HG03457 (cell line): ENCODE results near the gene ACAN.

Source experiments
- ATAC-seq: cut with Tn5 transposase; IDR thresholded peaks from one replicate; pipeline ENCODE4 v1.9.1; 2021; ENCODE audit warnings: moderate number of reproducible peaks; ENCODE audit not compliant: unreplicated experiment

The ACAN gene

DNA sequence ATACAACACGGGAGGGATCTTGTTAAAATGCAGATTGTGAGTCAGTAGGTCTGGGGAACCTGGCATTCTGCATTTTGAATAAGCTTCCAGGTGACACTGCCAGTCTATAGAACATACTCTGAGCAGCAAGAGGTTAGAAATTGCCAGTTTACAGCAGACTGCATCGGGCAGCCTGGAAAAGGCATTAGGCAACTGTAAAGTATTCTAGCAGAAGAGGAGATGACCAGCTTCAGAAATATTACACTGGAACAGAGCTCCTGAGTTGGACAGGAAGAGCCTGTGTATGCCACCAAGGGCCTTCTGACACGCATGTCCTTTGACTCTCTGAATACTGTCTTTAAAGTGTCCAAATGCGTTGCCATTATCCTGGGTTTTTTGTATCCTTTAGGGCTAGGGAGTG is 2.5 kb upstream of the ACAN start:
- ATAC-seq = no peak

- ATAC-seq = no peak
Observed at GRCh38 chr15:88802250-88802990, 816 bp upstream of the ACAN start.

DNA sequence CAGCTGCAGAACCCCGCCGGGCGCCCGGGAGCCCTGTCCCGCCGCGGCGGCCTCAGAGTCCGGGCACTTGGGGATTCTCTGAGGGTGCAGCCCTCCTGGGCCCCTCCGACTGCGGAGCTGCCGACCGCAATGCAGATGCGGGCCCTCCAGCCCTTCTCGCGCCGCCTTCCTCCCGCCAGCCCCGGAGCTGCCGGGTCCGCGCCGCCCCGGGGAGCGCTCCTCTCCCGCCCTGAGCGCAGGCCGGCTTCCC is 320 bp upstream of the ACAN start:
- no peak for ATAC-seq

- no peak for ATAC-seq
Observed at GRCh38 chr15:88803920-88804247, 648 bp downstream of the ACAN start.

GRCh38 chr15:88804257-88804656 is 1.0 kb downstream of the ACAN start:
- ATAC-seq = no peak

DNA sequence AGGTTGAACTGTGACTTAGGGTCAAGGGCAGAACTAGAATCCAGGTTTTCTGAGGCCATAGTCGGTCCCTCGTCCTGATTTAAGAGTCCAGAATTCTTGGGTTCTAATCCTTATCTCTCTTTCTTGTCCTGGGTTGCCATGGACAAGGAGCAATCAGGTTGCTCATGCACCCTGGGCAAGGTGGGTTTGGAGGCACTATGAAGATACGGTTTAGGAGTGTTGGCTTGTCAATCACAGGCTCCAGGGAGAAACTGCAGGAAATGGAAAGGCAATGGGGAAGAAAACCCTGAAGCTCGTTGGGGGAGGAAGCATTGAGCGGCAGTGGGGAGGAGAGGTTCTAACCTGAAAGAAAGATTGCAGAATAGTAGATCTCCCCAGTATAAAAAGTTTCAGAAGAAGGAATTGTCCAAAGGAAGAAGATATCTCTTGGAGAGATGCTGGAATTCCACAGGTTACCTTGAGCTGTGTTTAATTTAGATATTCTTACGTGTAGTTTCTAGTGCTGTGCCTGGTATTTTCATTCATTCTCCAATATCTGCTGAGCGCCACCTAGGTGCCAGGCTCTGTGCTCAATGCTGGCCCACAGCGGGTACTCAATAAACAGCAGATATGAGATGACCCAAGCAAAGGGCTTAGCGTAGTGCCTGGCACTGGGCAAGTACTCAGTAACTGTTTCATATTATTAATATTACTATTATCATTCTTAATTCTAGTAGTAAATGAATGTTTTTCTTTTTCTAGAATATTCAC is 2.0 kb downstream of the ACAN start:
- ATAC-seq = no peak

DNA sequence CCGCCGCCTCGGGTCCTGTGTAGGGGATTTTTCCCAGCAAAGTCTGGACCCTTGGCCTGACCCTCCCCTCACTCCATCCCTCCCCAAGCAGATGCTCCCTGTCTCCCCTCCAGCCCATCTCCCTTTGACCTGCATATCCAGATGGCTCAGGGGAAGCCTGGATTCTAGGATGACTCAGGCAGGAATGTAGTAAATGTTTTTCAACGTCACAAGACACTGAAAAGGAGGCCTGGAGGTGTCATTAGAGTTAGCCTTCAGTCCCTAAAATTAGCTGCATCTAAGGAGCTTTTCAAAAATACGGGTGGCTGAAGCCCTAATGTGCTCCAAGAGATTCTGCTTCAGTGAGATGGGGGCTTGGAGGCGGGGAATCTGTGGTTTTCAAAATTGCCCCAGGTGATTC is 7.2 kb downstream of the ACAN start:
- ATAC-seq = no peak

DNA sequence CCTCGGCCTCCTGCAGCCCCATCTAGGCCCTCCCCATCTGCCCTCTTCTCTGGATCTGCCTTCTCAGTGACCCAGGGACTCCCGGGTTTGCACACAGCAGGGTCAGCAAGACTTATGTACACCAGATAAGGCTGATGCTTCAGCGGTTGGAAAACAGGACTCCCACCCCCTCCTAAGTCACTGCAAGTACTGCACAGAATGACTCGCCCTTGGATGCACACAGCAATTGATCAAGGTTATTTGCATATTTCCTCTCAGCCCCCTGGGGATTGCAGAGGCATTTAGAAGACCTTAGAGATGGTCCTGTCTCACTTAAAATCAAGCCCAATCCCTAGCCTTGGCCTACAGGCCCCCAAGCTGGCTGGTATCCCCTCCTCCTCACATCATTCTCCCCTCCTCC is 8.9 kb downstream of the ACAN start:
- no peak for ATAC-seq

DNA sequence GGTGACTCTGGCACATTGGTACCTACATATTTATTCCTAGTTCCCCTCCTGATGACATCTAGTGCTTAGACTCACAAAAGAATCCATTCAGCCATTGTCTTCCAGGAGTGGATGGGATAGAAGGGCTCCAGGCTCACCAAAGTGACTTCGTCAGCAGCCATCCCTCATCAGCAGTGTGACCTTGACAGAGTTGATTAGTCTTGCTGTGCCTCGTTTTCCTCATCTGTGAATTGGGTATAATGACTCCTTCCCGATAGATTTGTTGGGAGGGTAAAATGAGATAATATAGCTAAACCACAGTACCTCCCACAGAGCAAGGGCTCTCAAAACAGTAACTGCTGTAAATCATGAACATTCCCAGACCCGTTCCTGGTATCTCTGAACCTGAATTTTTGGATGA is 10.7 kb downstream of the ACAN start:
- ATAC-seq = no peak

- ATAC-seq = no peak
Observed at GRCh38 chr15:88814393-88814792, 11.2 kb downstream of the ACAN start.

- no peak for ATAC-seq
Observed at GRCh38 chr15:88818920-88819319, 15.7 kb downstream of the ACAN start.

- ATAC-seq = no peak
Observed at GRCh38 chr15:88821993-88822392, 18.8 kb downstream of the ACAN start.

GRCh38 chr15:88828791-88829190 is 25.6 kb downstream of the ACAN start:
- no peak for ATAC-seq

DNA sequence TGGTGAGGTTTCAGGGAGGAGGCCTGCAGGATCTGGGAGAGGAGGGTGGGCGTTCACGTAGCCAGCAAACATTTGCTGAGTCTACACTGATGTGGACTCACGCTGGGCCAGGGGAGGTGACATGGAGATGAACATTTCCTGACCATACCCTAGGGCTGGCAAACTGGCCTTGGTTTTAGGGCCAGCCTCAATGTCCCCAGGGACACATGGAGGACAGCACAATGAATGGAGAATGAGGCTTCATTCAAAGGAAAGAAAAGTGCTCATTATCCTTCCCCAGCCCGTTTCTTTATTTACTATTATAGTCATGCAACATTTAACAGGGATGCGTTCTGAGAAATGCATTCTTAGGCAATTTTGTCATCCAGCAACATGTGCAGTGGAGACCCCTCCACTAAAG is 26.8 kb downstream of the ACAN start:
- ATAC-seq = no peak

GRCh38 chr15:88832820-88833730 is 29.8 kb downstream of the ACAN start:
- ATAC-seq = no peak

DNA sequence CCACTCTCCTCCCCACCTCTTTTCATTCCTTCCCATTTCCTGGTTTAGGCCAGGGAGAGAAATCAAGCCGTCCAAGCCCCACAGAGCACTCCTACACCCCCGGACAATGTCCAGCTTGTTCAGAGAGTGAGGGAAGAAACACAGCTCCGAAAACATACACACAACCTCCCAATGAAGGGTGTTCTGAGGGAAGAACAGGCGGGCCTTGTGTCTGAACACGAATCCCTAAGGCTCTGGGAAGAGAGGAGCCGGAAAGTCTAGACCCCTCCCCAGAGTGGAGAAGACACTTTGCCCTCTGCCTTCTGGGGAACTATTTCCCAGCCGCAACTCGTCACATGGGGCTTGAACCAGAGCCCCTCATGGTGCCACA is 30.5 kb downstream of the ACAN start:
- no peak for ATAC-seq

- ATAC-seq = no peak
Observed at GRCh38 chr15:88834211-88834812, 31.1 kb downstream of the ACAN start.

- no peak for ATAC-seq
Observed at GRCh38 chr15:88835119-88835518, 31.9 kb downstream of the ACAN start.

DNA sequence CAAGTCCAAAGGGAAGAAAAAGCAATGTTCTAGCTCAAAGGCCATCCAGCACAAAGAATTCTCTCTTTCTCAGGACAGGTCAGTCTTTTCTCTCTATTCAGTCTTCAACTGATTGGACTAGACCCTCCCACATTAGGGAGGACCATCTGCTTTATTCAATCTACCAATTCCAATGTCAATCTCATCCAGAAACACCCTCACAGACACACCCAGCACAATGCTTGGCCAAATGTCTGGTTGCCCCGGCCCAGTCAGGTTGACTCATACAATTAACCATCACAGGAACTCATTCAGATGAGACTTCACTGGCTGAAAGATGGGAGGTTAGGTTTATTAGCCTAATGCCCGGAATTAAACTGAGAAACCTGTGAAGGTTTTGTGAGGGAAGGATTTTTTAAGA is 32.4 kb downstream of the ACAN start:
- no peak for ATAC-seq

DNA sequence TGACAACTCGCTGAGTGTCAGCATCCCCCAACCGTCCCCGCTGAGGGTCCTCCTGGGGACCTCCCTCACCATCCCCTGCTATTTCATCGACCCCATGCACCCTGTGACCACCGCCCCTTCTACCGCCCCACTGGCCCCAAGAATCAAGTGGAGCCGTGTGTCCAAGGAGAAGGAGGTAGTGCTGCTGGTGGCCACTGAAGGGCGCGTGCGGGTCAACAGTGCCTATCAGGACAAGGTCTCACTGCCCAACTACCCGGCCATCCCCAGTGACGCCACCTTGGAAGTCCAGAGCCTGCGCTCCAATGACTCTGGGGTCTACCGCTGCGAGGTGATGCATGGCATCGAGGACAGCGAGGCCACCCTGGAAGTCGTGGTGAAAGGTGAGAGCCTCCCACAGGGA is 35.4 kb downstream of the ACAN start:
- ATAC-seq = no peak

GRCh38 chr15:88839146-88839545 is 35.9 kb downstream of the ACAN start:
- ATAC-seq = no peak

GRCh38 chr15:88839961-88840360 is 36.7 kb downstream of the ACAN start:
- ATAC-seq = no peak
